GM12878 (cell line): ENCODE measurements around the gene SPATA18. TPM values are rescaled to one million over a fixed set of nuclear protein-coding genes. Genes with fewer than 3 reads are reported as not detected.

ENCODE experiments used
- ATAC-seq: fragments of 200-7000 bp; cut with Tn5 transposase; 3 replicates; pipeline ENCODE4 v1.9.1; 2020; ENCODE audit warnings: mild to moderate bottlenecking, moderate library complexity
- BruUV-seq: library from RNA; stranded (reverse); fragments of 400-500 nt; replicated peaks from 2 replicates; lab custom pipeline; 2021; lab: Mats Ljungman, UMichigan
- CTCF ChIA-PET: fragments of 300-600 bp; sonication (Branson Sonifier 250); formaldehyde crosslinking; extraction: SDS; loops from one replicate; lab custom pipeline; 2021; ENCODE audit warnings: inconsistent platforms; lab: Yijun Ruan, JAX
- POLR2A ChIA-PET: fragments of 350-600 bp; formaldehyde crosslinking; extraction: SDS; loops from one replicate; lab custom pipeline; 2021; ENCODE audit warnings: inconsistent platforms; lab: Charles Lee
- RAD21 ChIA-PET: fragments of 300-600 bp; sonication (Branson Sonifier 250); formaldehyde crosslinking; loops from one replicate; lab custom pipeline; 2023; ENCODE audit warnings: antibody characterized with exemption; ENCODE audit not compliant: unreplicated experiment; lab: Charles Lee
- SMC1A ChIA-PET: fragments of 300-600 bp; sonication (Branson Sonifier 250); formaldehyde crosslinking; loops from one replicate; lab custom pipeline; 2023; ENCODE audit not compliant: unreplicated experiment, uncharacterized antibody; lab: Charles Lee
- DNase-seq: peaks from one replicate; pipeline ENCODE4 v3.0.0-alpha.2; 2011; ENCODE audit warnings: low read depth, low spot score
- FAIRE-seq: peaks from 3 replicates; lab custom pipeline; 2011; peaks lifted over from hg19 to GRCh38; lab: Jason Lieb, UNC
- H2AFZ ChIP-seq: 2 replicates; pipeline ENCODE4 v1.6.0; 2011; ENCODE audit warnings: low read depth, low read length, control low read depth; ENCODE audit not compliant: control insufficient read depth
- H3K27ac ChIP-seq: 2 replicates; pipeline ENCODE4 v1.5.1; 2011; ENCODE audit warnings: control low read depth; ENCODE audit not compliant: control insufficient read depth, insufficient read depth
- H3K27me3 ChIP-seq, 2 experiments: replicated peaks in 1 of 2; 2 replicates each; pipeline versions ENCODE4 v1.6.0 to v1.6.1; 2011; ENCODE audit warnings: low read length in 1 of 2; ENCODE audit not compliant: control insufficient read depth in 2 of 2, insufficient read depth in 2 of 2
- H3K36me3 ChIP-seq, 2 experiments: 2 replicates each; pipeline ENCODE4 v1.5.1; 2011; ENCODE audit warnings: low read length in 1 of 2; ENCODE audit not compliant: control insufficient read depth in 2 of 2, insufficient read depth in 2 of 2
- H3K4me1 ChIP-seq: 2 replicates; pipeline ENCODE4 v1.6.1; 2011; ENCODE audit warnings: mild to moderate bottlenecking, low read length, moderate library complexity, mixed read lengths; ENCODE audit not compliant: control insufficient read depth, insufficient read depth
- H3K4me2 ChIP-seq: 2 replicates; pipeline ENCODE4 v1.6.0; 2011; ENCODE audit warnings: control low read depth; ENCODE audit not compliant: control insufficient read depth, insufficient read depth
- H3K4me3 ChIP-seq: fragments of 200-600 bp; sonication (generic); 2 replicates; pipeline ENCODE4 v1.5.1; 2016
- H3K79me2 ChIP-seq: 2 replicates; pipeline ENCODE4 v1.6.0; 2011; ENCODE audit warnings: low read length; ENCODE audit not compliant: control insufficient read depth, insufficient read depth
- H3K9ac ChIP-seq: 2 replicates; pipeline ENCODE4 v1.8.0; 2011; ENCODE audit warnings: low read length, control low read depth, mixed read lengths; ENCODE audit not compliant: control insufficient read depth, insufficient read depth
- H3K9me3 ChIP-seq: replicated peaks from 3 replicates; pipeline ENCODE4 v1.5.1; 2011; ENCODE audit warnings: mild to moderate bottlenecking, low read length; ENCODE audit not compliant: control insufficient read depth, insufficient read depth
- H4K20me1 ChIP-seq: 2 replicates; pipeline ENCODE4 v1.6.0; 2011; ENCODE audit not compliant: control insufficient read depth, insufficient read depth
- BRCA1 ChIP-seq: IDR thresholded peaks from 2 replicates; pipeline ENCODE4 v1.6.1; 2011; ENCODE audit warnings: low read depth, low read length, improper control_type of control experiment
- CEBPZ ChIP-seq: fragments of 150-350 bp; IDR thresholded peaks from 2 replicates; pipeline ENCODE4 v1.6.1; 2016; ENCODE audit warnings: low read depth, low read length
- CHD4 ChIP-seq: fragments of 200-600 bp; sonication (generic); IDR thresholded peaks from 2 replicates; pipeline ENCODE4 v1.6.1; 2016; ENCODE audit warnings: mild to moderate bottlenecking
- CREB1 ChIP-seq: IDR thresholded peaks from 2 replicates; pipeline ENCODE4 v1.6.1; 2012; ENCODE audit warnings: low read depth, mild to moderate bottlenecking, inconsistent platforms
- DPF2 ChIP-seq: fragments of 450-650 bp; IDR thresholded peaks from 2 replicates; pipeline ENCODE4 v1.6.1; 2017; ENCODE audit warnings: mild to moderate bottlenecking
- EED ChIP-seq: sonication (generic); IDR thresholded peaks from 2 replicates; pipeline ENCODE4 v1.6.1; 2016; ENCODE audit warnings: antibody characterized with exemption, low read depth
- IRF5 ChIP-seq: fragments of 450-650 bp; IDR thresholded peaks from 2 replicates; pipeline ENCODE4 v1.6.1; 2017; ENCODE audit warnings: borderline replicate concordance
- LARP7 ChIP-seq: fragments of 450-650 bp; IDR thresholded peaks from 2 replicates; pipeline ENCODE4 v1.6.1; 2017; ENCODE audit warnings: mild to moderate bottlenecking
- SMARCA5 ChIP-seq: fragments of 450-650 bp; IDR thresholded peaks from 2 replicates; pipeline ENCODE4 v1.6.1; 2017; ENCODE audit warnings: mild to moderate bottlenecking
- SMC3 ChIP-seq: IDR thresholded peaks from 2 replicates; pipeline ENCODE4 v1.6.1; 2011; ENCODE audit warnings: low read length, improper control_type of control experiment, borderline replicate concordance
- ZNF384 ChIP-seq: IDR thresholded peaks from 2 replicates; pipeline ENCODE4 v1.6.1; 2012; ENCODE audit warnings: low read depth, mild to moderate bottlenecking, low read length, improper control_type of control experiment, borderline replicate concordance
- WGBS: methylation state at CpG from one replicate; pipeline ENCODE4 v1.1.6; 2016; ENCODE audit warnings: low lambda C conversion rate; ENCODE audit not compliant: insufficient replicate concordance, insufficient coverage; ENCODE audit errors: missing lambda C conversion rate; 5-methylcytosine and 5-hydroxymethylcytosine counted together
- in situ Hi-C: fragments of 300-500 bp; cut with MboI; formaldehyde crosslinking; loops from 9 replicates; pipeline ENCODE4 v1.14.3; 2018; ENCODE audit warnings: mixed read lengths
- intact Hi-C: fragments of 100-400 bp; cut with micrococcal nuclease; formaldehyde crosslinking; loops from one replicate; pipeline ENCODE4 v1.14.2; 2022; ENCODE audit not compliant: unreplicated experiment
- polyA plus RNA-seq, 11 experiments: library from polyadenylated mRNA; depleted of rRNA in 4 of 11; unstranded in 6 of 11; stranded (reverse) in 5 of 11; fragments of >200 nt; fragmentation: Nextera tagmentation in 4 of 11; fragmentation: Illumina TruSeq in 1 of 11; extraction: Ambion mirVana in 4 of 11; extraction: Trizol in 1 of 11; gene quantifications; 1 replicate in 1 of 11; 2 replicates in 10 of 11; pipeline versions ENCODE4 v1.2.1 to v1.2.3, GENCODE V29; 2011 to 2016; ENCODE audit warnings: inconsistent platforms in 2 of 11, missing spikeins in 2 of 11, low read depth in 1 of 11
- total RNA-seq, 4 experiments: library from RNA; depleted of rRNA in 3 of 4; stranded (reverse); fragments of >200 nt in 3 of 4; fragmentation: Illumina TruSeq in 1 of 4; extraction: Trizol in 1 of 4; gene quantifications; 2 replicates each; pipeline versions ENCODE4 v1.2.1 to v1.2.3, GENCODE V29; 2013 to 2021

The SPATA18 gene
- total and polyA plus RNA-seq, 10 of the 15 experiments (the other 5 are each of a cell fraction or from before 2014, with no cell fraction given): 0.39 to 4.5 (median 1.9) TPM

GRCh38 chr4:52017814-52018213 lies 33.3 kb upstream of the SPATA18 start:
- BruUV-seq: no TSS peak
- ChIA-PET RAD21 (no interaction called here), CTCF (no interaction called here)
- no peaks in the 10 kb centered on the region for H3K4me1 ChIP-seq
- no peaks in the 10 kb centered on the region for H3K79me2 ChIP-seq
- no peaks in the 10 kb centered on the region for H3K27me3 ChIP-seq
- TF ChIP-seq BRCA1 (no peak), CREB1 (no peak), SMC3 (no peak), LARP7 (no peak), ZNF384 (no peak), SMARCA5 (no peak), IRF5 (no peak), DPF2 (no peak), CHD4 (no peak), CEBPZ (no peak), EED (no peak)
- TF ChIP-seq, all 136 proteins: peak for 0
- ATAC-seq: no peak
- WGBS: 0% methylated on average over 1 of the region's 1 CpG
- Histone ChIP-seq H3K4me2 (no peak overlapping the region), H3K27ac (no peak overlapping the region), H4K20me1 (no peaks in the 10 kb centered on the region), H3K9ac (no peak overlapping the region), H3K36me3 (no peaks in the 10 kb centered on the region), H3K9me3 (no peaks in the 10 kb centered on the region), H3K4me3 (no peak overlapping the region), H2AFZ (no peak overlapping the region)
- no peak for FAIRE-seq
- SMC1A ChIA-PET: interaction anchor here (1.1 kb wide), 1 partner anchor 106 kb away, joined by 3 read pairs; no protein-coding TSS in a partner anchor
- in situ Hi-C loops: no loop called here
- POLR2A ChIA-PET: no interaction called here
- DNase-seq: no peak
- intact Hi-C loops: no loop called here
